ENCODE data around the gene SDHAF1.

The SDHAF1 gene

DNA sequence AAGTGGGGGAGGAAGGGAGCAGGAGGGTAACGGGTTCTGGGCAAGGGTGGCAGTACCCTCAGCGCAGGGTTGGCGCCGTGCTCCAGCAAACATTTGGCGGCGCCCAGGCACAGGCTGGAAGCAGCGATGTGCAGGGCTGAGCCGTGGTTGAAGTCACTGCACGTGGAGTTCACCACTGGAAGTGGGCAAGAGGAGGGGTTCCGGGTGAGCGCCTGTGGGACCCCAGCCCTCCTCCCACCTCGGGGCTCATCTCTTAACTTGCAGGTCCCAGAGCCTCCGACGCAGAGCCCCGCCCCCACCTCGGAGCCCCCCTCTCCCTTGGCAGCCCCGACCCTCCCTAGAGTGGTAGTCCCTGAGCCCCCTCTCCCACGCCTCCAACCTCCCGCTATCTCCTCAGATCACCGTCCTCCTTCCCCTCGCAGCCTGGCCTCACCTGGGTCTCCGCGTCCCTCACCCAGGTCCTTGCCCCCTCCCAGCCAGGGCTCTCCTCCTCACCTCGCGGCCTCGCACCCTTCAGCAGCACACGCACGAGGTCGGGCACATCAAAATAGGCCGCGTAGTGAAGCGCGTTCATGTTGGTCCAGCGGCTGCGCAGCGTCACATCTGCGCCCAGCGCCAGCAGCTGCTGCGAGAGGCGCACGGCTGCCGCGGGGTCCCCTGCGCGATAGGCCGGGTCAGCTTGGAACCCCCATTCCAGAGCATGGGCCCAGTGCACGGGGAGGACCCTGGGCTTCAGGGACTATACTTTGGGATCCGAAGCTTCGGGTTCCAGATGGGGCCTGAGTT lies 31.3 kb downstream of the SDHAF1 start:
- no peak for ATAC-seq
- no peak for TF ChIP-seq RARB (CRISPR knock-in tag; IDR thresholded peaks at IDR 0.05)
- TF ChIP-seq PPARA (CRISPR knock-in tag; IDR thresholded peaks at IDR 0.05; ENCODE audit: borderline replicate concordance) = no peak
- no peak for TF ChIP-seq ZFP3 (CRISPR knock-in tag; IDR thresholded peaks at IDR 0.05)
- no peak for TF ChIP-seq TCF4 (CRISPR knock-in tag; IDR thresholded peaks at IDR 0.05; ENCODE audit: borderline replicate concordance)

DNA sequence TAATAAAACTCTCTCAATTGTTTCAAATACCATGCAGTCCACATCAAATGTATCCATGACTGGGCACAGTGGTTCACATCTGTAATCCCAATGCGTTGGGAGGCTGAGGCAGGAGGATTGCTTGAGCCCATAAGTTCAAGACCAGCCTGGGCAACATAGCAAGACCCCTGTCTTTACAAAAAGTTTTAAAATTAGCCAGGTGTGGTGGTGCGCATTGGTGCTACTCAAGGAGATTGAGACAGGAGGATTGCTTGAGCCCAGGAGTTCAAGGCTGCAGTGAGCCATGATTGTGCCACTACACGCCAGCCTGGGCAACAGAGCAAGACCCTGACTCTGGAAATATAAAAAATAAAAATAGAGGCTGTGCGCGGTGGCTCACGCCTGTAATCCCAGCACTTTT lies 32.7 kb downstream of the SDHAF1 start:
- ATAC-seq = no peak
- TF ChIP-seq, protein P1, sequence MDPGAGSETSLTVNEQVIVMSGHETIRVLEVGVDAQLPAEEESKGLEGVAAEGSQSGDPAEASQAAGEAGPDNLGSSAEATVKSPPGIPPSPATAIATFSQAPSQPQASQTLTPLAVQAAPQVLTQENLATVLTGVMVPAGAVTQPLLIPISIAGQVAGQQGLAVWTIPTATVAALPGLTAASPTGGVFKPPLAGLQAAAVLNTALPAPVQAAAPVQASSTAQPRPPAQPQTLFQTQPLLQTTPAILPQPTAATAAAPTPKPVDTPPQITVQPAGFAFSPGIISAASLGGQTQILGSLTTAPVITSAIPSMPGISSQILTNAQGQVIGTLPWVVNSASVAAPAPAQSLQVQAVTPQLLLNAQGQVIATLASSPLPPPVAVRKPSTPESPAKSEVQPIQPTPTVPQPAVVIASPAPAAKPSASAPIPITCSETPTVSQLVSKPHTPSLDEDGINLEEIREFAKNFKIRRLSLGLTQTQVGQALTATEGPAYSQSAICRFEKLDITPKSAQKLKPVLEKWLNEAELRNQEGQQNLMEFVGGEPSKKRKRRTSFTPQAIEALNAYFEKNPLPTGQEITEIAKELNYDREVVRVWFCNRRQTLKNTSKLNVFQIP (CRISPR knock-in tag; IDR thresholded peaks at IDR 0.05; ENCODE audit: borderline replicate concordance, low read depth) = no peak
- TF ChIP-seq SNAI2 (CRISPR knock-in tag; IDR thresholded peaks at IDR 0.05) (no peak), ARNTL (CRISPR knock-in tag; IDR thresholded peaks at IDR 0.05; ENCODE audit: borderline replicate concordance, low read depth) (no peak), BACH2 (CRISPR knock-in tag; IDR thresholded peaks at IDR 0.05; ENCODE audit: borderline replicate concordance) (no peak), ZNF70 (CRISPR knock-in tag; IDR thresholded peaks at IDR 0.05) (no peak), GLIS3 (CRISPR knock-in tag; IDR thresholded peaks at IDR 0.05) (no peak), ISL1 (CRISPR knock-in tag; IDR thresholded peaks at IDR 0.05) (no peak), TCF4 (CRISPR knock-in tag; IDR thresholded peaks at IDR 0.05; ENCODE audit: borderline replicate concordance) (no peak), ZFP30 (CRISPR knock-in tag; IDR thresholded peaks at IDR 0.05) (no peak), RARB (CRISPR knock-in tag; IDR thresholded peaks at IDR 0.05) (no peak), CSDC2 (CRISPR knock-in tag; IDR thresholded peaks at IDR 0.05) (no peak), ZNF8 (CRISPR knock-in tag; IDR thresholded peaks at IDR 0.05) (no peak), ZFP3 (CRISPR knock-in tag; IDR thresholded peaks at IDR 0.05) (no peak), TOX (CRISPR knock-in tag; IDR thresholded peaks at IDR 0.05; ENCODE audit: borderline replicate concordance) (no peak), ZC3H10 (CRISPR knock-in tag; IDR thresholded peaks at IDR 0.05) (no peak)
- TF ChIP-seq, protein P2, sequence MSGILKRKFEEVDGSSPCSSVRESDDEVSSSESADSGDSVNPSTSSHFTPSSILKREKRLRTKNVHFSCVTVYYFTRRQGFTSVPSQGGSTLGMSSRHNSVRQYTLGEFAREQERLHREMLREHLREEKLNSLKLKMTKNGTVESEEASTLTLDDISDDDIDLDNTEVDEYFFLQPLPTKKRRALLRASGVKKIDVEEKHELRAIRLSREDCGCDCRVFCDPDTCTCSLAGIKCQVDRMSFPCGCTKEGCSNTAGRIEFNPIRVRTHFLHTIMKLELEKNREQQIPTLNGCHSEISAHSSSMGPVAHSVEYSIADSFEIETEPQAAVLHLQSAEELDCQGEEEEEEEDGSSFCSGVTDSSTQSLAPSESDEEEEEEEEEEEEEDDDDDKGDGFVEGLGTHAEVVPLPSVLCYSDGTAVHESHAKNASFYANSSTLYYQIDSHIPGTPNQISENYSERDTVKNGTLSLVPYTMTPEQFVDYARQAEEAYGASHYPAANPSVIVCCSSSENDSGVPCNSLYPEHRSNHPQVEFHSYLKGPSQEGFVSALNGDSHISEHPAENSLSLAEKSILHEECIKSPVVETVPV (CRISPR knock-in tag; IDR thresholded peaks at IDR 0.05) = no peak
- TF ChIP-seq, protein P3, sequence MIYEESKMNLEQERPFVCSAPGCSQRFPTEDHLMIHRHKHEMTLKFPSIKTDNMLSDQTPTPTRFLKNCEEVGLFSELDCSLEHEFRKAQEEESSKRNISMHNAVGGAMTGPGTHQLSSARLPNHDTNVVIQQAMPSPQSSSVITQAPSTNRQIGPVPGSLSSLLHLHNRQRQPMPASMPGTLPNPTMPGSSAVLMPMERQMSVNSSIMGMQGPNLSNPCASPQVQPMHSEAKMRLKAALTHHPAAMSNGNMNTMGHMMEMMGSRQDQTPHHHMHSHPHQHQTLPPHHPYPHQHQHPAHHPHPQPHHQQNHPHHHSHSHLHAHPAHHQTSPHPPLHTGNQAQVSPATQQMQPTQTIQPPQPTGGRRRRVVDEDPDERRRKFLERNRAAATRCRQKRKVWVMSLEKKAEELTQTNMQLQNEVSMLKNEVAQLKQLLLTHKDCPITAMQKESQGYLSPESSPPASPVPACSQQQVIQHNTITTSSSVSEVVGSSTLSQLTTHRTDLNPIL (CRISPR knock-in tag; IDR thresholded peaks at IDR 0.05; ENCODE audit: low read depth) = no peak

DNA sequence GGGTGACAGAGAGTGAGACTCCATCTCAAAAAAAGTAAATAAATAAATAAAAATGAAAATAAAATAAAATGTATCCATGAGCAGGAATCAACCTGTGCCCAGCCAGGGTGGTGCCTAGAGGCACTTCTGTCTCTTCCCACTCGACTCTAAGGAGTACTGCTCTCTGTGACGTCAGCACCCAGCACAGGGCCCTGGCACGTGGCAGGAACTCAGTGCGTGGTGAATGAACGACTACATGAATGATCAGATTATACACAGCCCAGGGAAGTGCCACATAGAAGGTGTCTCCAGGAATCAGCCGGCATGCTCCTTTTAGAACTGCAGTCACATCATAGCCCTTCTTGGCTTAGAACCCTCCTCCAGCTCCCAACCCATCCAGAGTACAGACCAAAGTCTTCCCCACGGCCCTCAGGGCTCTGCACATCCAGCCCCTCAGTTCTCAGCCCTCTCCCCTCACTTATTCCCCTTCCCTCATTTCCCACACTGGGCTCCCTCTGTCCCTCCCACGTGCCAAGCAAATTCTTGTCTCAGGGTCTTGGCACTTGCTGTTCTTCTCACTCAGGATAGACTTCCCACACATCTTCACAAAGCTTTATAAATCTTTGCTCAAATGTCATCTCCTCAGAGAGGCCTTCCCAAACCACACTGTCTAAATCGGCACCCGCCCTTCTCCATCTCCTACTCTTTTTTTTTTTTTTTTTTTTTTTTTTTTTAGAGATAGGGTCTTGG lies 33.5 kb downstream of the SDHAF1 start:
- TF ChIP-seq ISL1 (CRISPR knock-in tag; IDR thresholded peaks at IDR 0.05) (no peak), GLIS3 (CRISPR knock-in tag; IDR thresholded peaks at IDR 0.05) (no peak), ZNF70 (CRISPR knock-in tag; IDR thresholded peaks at IDR 0.05) (no peak), CSDC2 (CRISPR knock-in tag; IDR thresholded peaks at IDR 0.05) (no peak), PPARA (CRISPR knock-in tag; IDR thresholded peaks at IDR 0.05; ENCODE audit: borderline replicate concordance) (no peak), ZNF8 (CRISPR knock-in tag; IDR thresholded peaks at IDR 0.05) (no peak), OSR1 (CRISPR knock-in tag; IDR thresholded peaks at IDR 0.05) (no peak), ZNF565 (CRISPR knock-in tag; conservative IDR thresholded peaks at IDR 0.05; ENCODE audit: low read depth) (no peak), ZFP30 (CRISPR knock-in tag; IDR thresholded peaks at IDR 0.05) (no peak), SNAI2 (CRISPR knock-in tag; IDR thresholded peaks at IDR 0.05) (no peak), ESRRG (CRISPR knock-in tag; IDR thresholded peaks at IDR 0.05) (no peak), BACH2 (CRISPR knock-in tag; IDR thresholded peaks at IDR 0.05; ENCODE audit: borderline replicate concordance) (no peak), TCF4 (CRISPR knock-in tag; IDR thresholded peaks at IDR 0.05; ENCODE audit: borderline replicate concordance) (no peak), ZC3H10 (CRISPR knock-in tag; IDR thresholded peaks at IDR 0.05) (no peak), RARB (CRISPR knock-in tag; IDR thresholded peaks at IDR 0.05) (no peak)
- TF ChIP-seq, protein P4, sequence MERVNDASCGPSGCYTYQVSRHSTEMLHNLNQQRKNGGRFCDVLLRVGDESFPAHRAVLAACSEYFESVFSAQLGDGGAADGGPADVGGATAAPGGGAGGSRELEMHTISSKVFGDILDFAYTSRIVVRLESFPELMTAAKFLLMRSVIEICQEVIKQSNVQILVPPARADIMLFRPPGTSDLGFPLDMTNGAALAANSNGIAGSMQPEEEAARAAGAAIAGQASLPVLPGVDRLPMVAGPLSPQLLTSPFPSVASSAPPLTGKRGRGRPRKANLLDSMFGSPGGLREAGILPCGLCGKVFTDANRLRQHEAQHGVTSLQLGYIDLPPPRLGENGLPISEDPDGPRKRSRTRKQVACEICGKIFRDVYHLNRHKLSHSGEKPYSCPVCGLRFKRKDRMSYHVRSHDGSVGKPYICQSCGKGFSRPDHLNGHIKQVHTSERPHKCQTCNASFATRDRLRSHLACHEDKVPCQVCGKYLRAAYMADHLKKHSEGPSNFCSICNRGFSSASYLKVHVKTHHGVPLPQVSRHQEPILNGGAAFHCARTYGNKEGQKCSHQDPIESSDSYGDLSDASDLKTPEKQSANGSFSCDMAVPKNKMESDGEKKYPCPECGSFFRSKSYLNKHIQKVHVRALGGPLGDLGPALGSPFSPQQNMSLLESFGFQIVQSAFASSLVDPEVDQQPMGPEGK (CRISPR knock-in tag; IDR thresholded peaks at IDR 0.05; ENCODE audit: borderline replicate concordance) = no peak
- TF ChIP-seq, protein P3 (CRISPR knock-in tag; IDR thresholded peaks at IDR 0.05; ENCODE audit: low read depth) = no peak
- TF ChIP-seq, protein P5, sequence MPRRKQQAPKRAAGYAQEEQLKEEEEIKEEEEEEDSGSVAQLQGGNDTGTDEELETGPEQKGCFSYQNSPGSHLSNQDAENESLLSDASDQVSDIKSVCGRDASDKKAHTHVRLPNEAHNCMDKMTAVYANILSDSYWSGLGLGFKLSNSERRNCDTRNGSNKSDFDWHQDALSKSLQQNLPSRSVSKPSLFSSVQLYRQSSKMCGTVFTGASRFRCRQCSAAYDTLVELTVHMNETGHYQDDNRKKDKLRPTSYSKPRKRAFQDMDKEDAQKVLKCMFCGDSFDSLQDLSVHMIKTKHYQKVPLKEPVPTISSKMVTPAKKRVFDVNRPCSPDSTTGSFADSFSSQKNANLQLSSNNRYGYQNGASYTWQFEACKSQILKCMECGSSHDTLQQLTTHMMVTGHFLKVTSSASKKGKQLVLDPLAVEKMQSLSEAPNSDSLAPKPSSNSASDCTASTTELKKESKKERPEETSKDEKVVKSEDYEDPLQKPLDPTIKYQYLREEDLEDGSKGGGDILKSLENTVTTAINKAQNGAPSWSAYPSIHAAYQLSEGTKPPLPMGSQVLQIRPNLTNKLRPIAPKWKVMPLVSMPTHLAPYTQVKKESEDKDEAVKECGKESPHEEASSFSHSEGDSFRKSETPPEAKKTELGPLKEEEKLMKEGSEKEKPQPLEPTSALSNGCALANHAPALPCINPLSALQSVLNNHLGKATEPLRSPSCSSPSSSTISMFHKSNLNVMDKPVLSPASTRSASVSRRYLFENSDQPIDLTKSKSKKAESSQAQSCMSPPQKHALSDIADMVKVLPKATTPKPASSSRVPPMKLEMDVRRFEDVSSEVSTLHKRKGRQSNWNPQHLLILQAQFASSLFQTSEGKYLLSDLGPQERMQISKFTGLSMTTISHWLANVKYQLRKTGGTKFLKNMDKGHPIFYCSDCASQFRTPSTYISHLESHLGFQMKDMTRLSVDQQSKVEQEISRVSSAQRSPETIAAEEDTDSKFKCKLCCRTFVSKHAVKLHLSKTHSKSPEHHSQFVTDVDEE (CRISPR knock-in tag; IDR thresholded peaks at IDR 0.05) = no peak
- TF ChIP-seq, protein P2 (CRISPR knock-in tag; IDR thresholded peaks at IDR 0.05) = no peak
- ATAC-seq = no peak

Measured in SK-N-SH treated with all-trans-retinoic acid at 6 μM for 48 hours (cell line).